ENCODE data around the gene NREP. TPM values are rescaled to one million over a fixed set of nuclear protein-coding genes. Genes with fewer than 3 reads are reported as not detected.

Gene NREP
- total and polyA plus RNA-seq, 2 experiments from 2014 or later, result 1,282 to 1,415 TPM

DNA sequence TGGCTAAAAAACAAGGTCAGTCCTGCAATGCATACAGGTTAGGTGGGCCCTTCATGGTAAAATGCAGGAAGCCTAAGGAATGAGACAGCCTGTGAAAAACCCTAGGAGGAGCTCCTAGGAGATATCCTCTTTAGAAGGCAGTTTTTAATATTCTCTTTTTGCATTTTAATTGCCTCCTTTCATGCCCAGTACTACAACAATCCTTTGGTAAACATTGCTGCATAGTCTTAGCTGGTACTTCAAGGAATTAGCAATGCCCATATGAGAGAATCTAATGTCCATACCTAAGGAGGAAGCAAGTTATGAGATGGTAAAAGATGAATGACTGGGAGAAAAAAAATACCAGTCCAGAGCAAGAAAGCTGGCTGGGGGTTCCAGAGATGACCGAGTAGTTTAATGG lies 61.0 kb downstream of the NREP start:
- Histone ChIP-seq H3K36me3 (ENCODE audit: low read depth) (no peaks in the 10 kb centered on the region), H3K9ac (no peak overlapping the region), H3K9me3 (ENCODE audit: low read depth) (no peaks in the 10 kb centered on the region), H3K27me3 (replicated peaks; ENCODE audit: insufficient read depth) (no peaks in the 10 kb centered on the region), H4K20me1 (ENCODE audit: insufficient read depth) (no peaks in the 10 kb centered on the region), H2AFZ (no peak overlapping the region), H3K4me1 (ENCODE audit: insufficient read depth) (peaks cover 46% of the 10 kb centered on the region), H3K9me2 (ENCODE audit: insufficient read depth) (no peaks in the 10 kb centered on the region), H3K4me2 (ENCODE audit: unreplicated experiment) (no peak overlapping the region), H3F3A (ENCODE audit: insufficient read depth) (peaks cover 52% of the 10 kb centered on the region), H3K79me2 (ENCODE audit: insufficient read depth) (no peaks in the 10 kb centered on the region), H3K27ac (no peak overlapping the region), H3K4me3 (no peak overlapping the region)
- in situ Hi-C loops (cut with MboI), result no loop called here
- DNase-seq, result no peak
- 95 to 100% methylated on average over 1 of the region's 1 CpG for WGBS, 2 experiments (ENCODE audit: low coverage in 1 of 2, low lambda C conversion rate in 2 of 2, missing lambda C conversion rate in 2 of 2)
- TF ChIP-seq EZH2 (IDR thresholded peaks at IDR 0.05; ENCODE audit: insufficient read depth, poor library complexity, severe bottlenecking) (no peak), EZH2phosphoT487 (IDR thresholded peaks at IDR 0.05; ENCODE audit: insufficient read depth, low read depth) (no peak)

DNA sequence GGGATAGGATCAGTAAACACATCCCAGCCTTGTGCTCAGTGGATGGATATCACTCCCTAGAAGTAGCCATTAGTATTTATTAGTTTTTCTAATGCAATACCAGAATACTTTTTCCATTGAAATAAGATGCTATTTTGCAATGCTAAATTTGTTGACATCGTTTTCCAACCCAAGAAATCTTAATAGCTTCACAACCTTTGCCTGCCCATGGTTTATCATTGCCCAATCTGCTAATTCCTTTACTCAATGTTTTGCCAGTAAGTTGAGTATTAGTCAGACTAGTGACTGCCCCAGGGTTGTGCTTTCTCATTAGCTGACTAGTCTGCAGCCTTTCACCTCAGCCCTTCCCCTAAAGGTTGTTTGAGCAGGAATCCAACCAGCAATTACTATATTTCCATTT lies 62.9 kb downstream of the NREP start:
- in situ Hi-C loops (cut with MboI), result no loop called here
- Histone ChIP-seq H3K27ac (peak overlapping the region; percentile 16), H3K36me3 (ENCODE audit: low read depth) (no peaks in the 10 kb centered on the region), H2AFZ (no peak overlapping the region), H3K4me2 (ENCODE audit: unreplicated experiment) (no peak overlapping the region), H3K4me3 (no peak overlapping the region), H3K9ac (no peak overlapping the region), H3K4me1 (ENCODE audit: insufficient read depth) (peaks cover 40% of the 10 kb centered on the region), H3K79me2 (ENCODE audit: insufficient read depth) (no peaks in the 10 kb centered on the region), H3F3A (ENCODE audit: insufficient read depth) (peaks cover 42% of the 10 kb centered on the region), H3K9me2 (ENCODE audit: insufficient read depth) (no peaks in the 10 kb centered on the region), H3K9me3 (ENCODE audit: low read depth) (no peaks in the 10 kb centered on the region), H4K20me1 (ENCODE audit: insufficient read depth) (no peaks in the 10 kb centered on the region), H3K27me3 (replicated peaks; ENCODE audit: insufficient read depth) (no peaks in the 10 kb centered on the region)
- 0% methylated on average over 1 of the region's 1 CpG for WGBS, 2 experiments (ENCODE audit: low coverage in 1 of 2, low lambda C conversion rate in 2 of 2, missing lambda C conversion rate in 2 of 2)
- TF ChIP-seq EZH2 (IDR thresholded peaks at IDR 0.05; ENCODE audit: insufficient read depth, poor library complexity, severe bottlenecking) (no peak), EZH2phosphoT487 (IDR thresholded peaks at IDR 0.05; ENCODE audit: insufficient read depth, low read depth) (no peak)
- peak; percentile 91 for DNase-seq

DNA sequence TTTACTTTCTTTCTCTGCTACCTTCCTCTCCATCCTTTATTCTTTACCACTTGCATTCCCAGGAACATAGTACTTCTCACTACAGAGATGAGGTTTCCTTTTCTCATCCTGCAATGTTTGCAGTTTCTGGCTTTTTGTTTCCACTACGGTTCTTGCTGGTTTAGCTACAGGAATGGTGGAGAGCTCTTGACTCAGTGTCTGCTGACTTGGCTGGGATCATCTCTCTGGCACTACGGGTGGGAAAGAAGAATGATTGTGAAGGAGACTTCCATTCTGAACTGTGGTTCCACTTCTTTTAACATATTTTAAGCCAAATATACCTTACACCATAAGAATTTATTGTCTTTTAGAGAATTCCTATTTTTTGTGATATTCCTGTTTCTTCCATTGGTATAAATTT lies 65.1 kb downstream of the NREP start:
- H3K4me3 ChIP-seq, result no peak overlapping the region
- H3K79me2 ChIP-seq (ENCODE audit: insufficient read depth), result no peaks in the 10 kb centered on the region
- H2AFZ ChIP-seq, result no peak overlapping the region
- in situ Hi-C loops (cut with MboI), result no loop called here
- H3K4me1 ChIP-seq (ENCODE audit: insufficient read depth), result peaks cover 22% of the 10 kb centered on the region
- 13 to 23% methylated on average over 2 of the region's 2 CpGs for WGBS, 2 experiments (ENCODE audit: low coverage in 1 of 2, low lambda C conversion rate in 2 of 2, missing lambda C conversion rate in 2 of 2)
- peak; percentile 39 for DNase-seq
- H3K4me2 ChIP-seq (ENCODE audit: unreplicated experiment), result no peak overlapping the region
- no peaks in the 10 kb centered on the region for H3K36me3 ChIP-seq (ENCODE audit: low read depth)
- H3K9ac ChIP-seq, result no peak overlapping the region
- no peaks in the 10 kb centered on the region for H3K9me3 ChIP-seq (ENCODE audit: low read depth)
- peaks cover 26% of the 10 kb centered on the region for H3F3A ChIP-seq (ENCODE audit: insufficient read depth)
- TF ChIP-seq EZH2 (IDR thresholded peaks at IDR 0.05; ENCODE audit: insufficient read depth, poor library complexity, severe bottlenecking), result no peak
- TF ChIP-seq EZH2phosphoT487 (IDR thresholded peaks at IDR 0.05; ENCODE audit: insufficient read depth, low read depth), result no peak
- H3K27me3 ChIP-seq (replicated peaks; ENCODE audit: insufficient read depth), result no peaks in the 10 kb centered on the region
- H3K27ac ChIP-seq, result no peak overlapping the region
- H3K9me2 ChIP-seq (ENCODE audit: insufficient read depth), result no peaks in the 10 kb centered on the region
- H4K20me1 ChIP-seq (ENCODE audit: insufficient read depth), result no peaks in the 10 kb centered on the region

GRCh38 chr5:111691508-111691907 lies 65.5 kb downstream of the NREP start:
- Histone ChIP-seq H3K9ac (no peak overlapping the region), H3K9me3 (ENCODE audit: low read depth) (no peaks in the 10 kb centered on the region), H3F3A (ENCODE audit: insufficient read depth) (peaks cover 26% of the 10 kb centered on the region), H2AFZ (no peak overlapping the region), H4K20me1 (ENCODE audit: insufficient read depth) (no peaks in the 10 kb centered on the region), H3K27ac (no peak overlapping the region), H3K4me3 (no peak overlapping the region), H3K4me1 (ENCODE audit: insufficient read depth) (peaks cover 21% of the 10 kb centered on the region), H3K27me3 (replicated peaks; ENCODE audit: insufficient read depth) (no peaks in the 10 kb centered on the region), H3K9me2 (ENCODE audit: insufficient read depth) (no peaks in the 10 kb centered on the region), H3K79me2 (ENCODE audit: insufficient read depth) (no peaks in the 10 kb centered on the region), H3K36me3 (ENCODE audit: low read depth) (no peaks in the 10 kb centered on the region), H3K4me2 (ENCODE audit: unreplicated experiment) (no peak overlapping the region)
- DNase-seq, result no peak
- no peak for TF ChIP-seq EZH2phosphoT487 (IDR thresholded peaks at IDR 0.05; ENCODE audit: insufficient read depth, low read depth)
- no peak for TF ChIP-seq EZH2 (IDR thresholded peaks at IDR 0.05; ENCODE audit: insufficient read depth, poor library complexity, severe bottlenecking)
- WGBS, 2 experiments (ENCODE audit: low coverage in 1 of 2, low lambda C conversion rate in 2 of 2, missing lambda C conversion rate in 2 of 2), result 79 to 83% methylated on average over 3 of the region's 3 CpGs
- in situ Hi-C loops (cut with MboI), result no loop called here

- in situ Hi-C loops (cut with MboI), result no loop called here
- Histone ChIP-seq H2AFZ (no peak overlapping the region), H3K9me3 (ENCODE audit: low read depth) (no peaks in the 10 kb centered on the region), H3K36me3 (ENCODE audit: low read depth) (no peaks in the 10 kb centered on the region), H3K9me2 (ENCODE audit: insufficient read depth) (no peaks in the 10 kb centered on the region), H4K20me1 (ENCODE audit: insufficient read depth) (no peaks in the 10 kb centered on the region), H3K9ac (no peak overlapping the region), H3K4me3 (no peak overlapping the region), H3K4me1 (ENCODE audit: insufficient read depth) (peaks cover 10% of the 10 kb centered on the region), H3K27ac (no peak overlapping the region), H3K79me2 (ENCODE audit: insufficient read depth) (no peaks in the 10 kb centered on the region), H3K27me3 (replicated peaks; ENCODE audit: insufficient read depth) (no peaks in the 10 kb centered on the region), H3K4me2 (ENCODE audit: unreplicated experiment) (no peak overlapping the region), H3F3A (ENCODE audit: insufficient read depth) (peaks cover 16% of the 10 kb centered on the region)
- 31 to 50% methylated on average over 1 of the region's 1 CpG for WGBS, 2 experiments (ENCODE audit: low coverage in 1 of 2, low lambda C conversion rate in 2 of 2, missing lambda C conversion rate in 2 of 2)
- TF ChIP-seq EZH2phosphoT487 (IDR thresholded peaks at IDR 0.05; ENCODE audit: insufficient read depth, low read depth) (no peak), EZH2 (IDR thresholded peaks at IDR 0.05; ENCODE audit: insufficient read depth, poor library complexity, severe bottlenecking) (no peak)
- no peak for DNase-seq
These were observed 67.5 kb downstream of the NREP start for GRCh38 chr5:111689357-111689935.
